Stimulated activated CD4-positive, alpha-beta T cell treated with anti-CD3 and anti-CD28 coated beads, Interleukin-12 subunit alpha, Interleukin-12 subunit beta, amount 100 ng/mL, for 24 hours (primary cell): ENCODE measurements around the gene IL1RL2.

ENCODE experiments used
- DNase-seq, 2 experiments: peaks; one replicate each; pipeline ENCODE4 v3.0.0-alpha.2; 2020; ENCODE audit warnings: low read depth in 2 of 2

The IL1RL2 gene

GRCh38 chr2:102186791-102187495, at the start of gene IL1RL2:
Gene IL1RL2 (plus strand): TSS chr2:102187023. CDS start chr2:102187868, 845 bp downstream.
- DNase-seq: peak; percentile 5 to 39

GRCh38 chr2:102137138-102137537, 49.7 kb upstream of the IL1RL2 start:
- DNase-seq: peak in 1 of 2 experiments; percentile 30

GRCh38 chr2:102138331-102138730, 48.5 kb upstream of the IL1RL2 start:
- DNase-seq: no peak

- DNase-seq: no peak
These were observed 47.0 kb upstream of the IL1RL2 start for GRCh38 chr2:102139851-102140250.

GRCh38 chr2:102140377-102140776, 46.4 kb upstream of the IL1RL2 start:
- DNase-seq: no peak

- DNase-seq: no peak
These were observed 45.5 kb upstream of the IL1RL2 start for GRCh38 chr2:102141011-102141943.

- no peak for DNase-seq
These were observed 44.6 kb upstream of the IL1RL2 start, which contains the start of gene IL1R1 for GRCh38 chr2:102141970-102142828. Gene IL1R1 (plus strand): TSS chr2:102142746. CDS start chr2:102157725, 14,979 bp downstream.

- no peak for DNase-seq
These were observed 43.9 kb upstream of the IL1RL2 start for GRCh38 chr2:102142829-102143449.

GRCh38 chr2:102143450-102143985, 43.3 kb upstream of the IL1RL2 start:
- DNase-seq: no peak

- DNase-seq: no peak
These were observed 42.7 kb upstream of the IL1RL2 start for GRCh38 chr2:102144128-102144527.

GRCh38 chr2:102145107-102145506, 41.7 kb upstream of the IL1RL2 start:
- no peak for DNase-seq

- no peak for DNase-seq
These were observed 40.9 kb upstream of the IL1RL2 start for GRCh38 chr2:102145934-102146333.

- DNase-seq: peak; percentile 37 to 56
These were observed 38.9 kb upstream of the IL1RL2 start for GRCh38 chr2:102147935-102148334.

GRCh38 chr2:102149243-102149642, 37.6 kb upstream of the IL1RL2 start:
- DNase-seq: no peak

- DNase-seq: no peak
These were observed 37.0 kb upstream of the IL1RL2 start for GRCh38 chr2:102149644-102150455.

GRCh38 chr2:102154364-102154763, 32.5 kb upstream of the IL1RL2 start:
- no peak for DNase-seq

- no peak for DNase-seq
These were observed 31.7 kb upstream of the IL1RL2 start for GRCh38 chr2:102154946-102155702.

GRCh38 chr2:102155703-102156515, 30.9 kb upstream of the IL1RL2 start:
- no peak for DNase-seq
